Sigmoid colon (tissue), 4 donors: ENCODE results near the gene MDK.

Experiments used
- CTCF ChIP-seq, 4 experiments: fragments of 450-650 bp in 3 of 4; fragments of 200-600 bp in 1 of 4; IDR thresholded peaks; one replicate each; pipeline ENCODE4 v1.5.1; 2016 to 2019; ENCODE audit warnings: antibody characterized with exemption in 4 of 4, mild to moderate bottlenecking in 3 of 4, moderate library complexity in 2 of 4
- EP300 ChIP-seq, 4 donors: sonication (generic); formaldehyde crosslinking; IDR thresholded peaks; one replicate each; pipeline ENCODE4 v1.6.1; 2017; ENCODE audit warnings: antibody characterized with exemption in 4 of 4
- POLR2A ChIP-seq, 2 donors: fragments of 450-650 bp; IDR thresholded peaks; one replicate each; pipeline ENCODE4 v1.6.1; 2016; ENCODE audit warnings: antibody characterized with exemption in 2 of 2, mild to moderate bottlenecking in 2 of 2, moderate library complexity in 2 of 2

GRCh38 chr11:46356924-46357482, 24.5 kb upstream of the MDK start:
- no peak for TF ChIP-seq POLR2A (IDR thresholded peaks at IDR 0.05)
- TF ChIP-seq CTCF (IDR thresholded peaks at IDR 0.05), result no peak
- no peak for TF ChIP-seq EP300 (IDR thresholded peaks at IDR 0.05)
